Activated B cell treated with CpG ODN at 0.5 μM for 24 hours (primary cell): ENCODE measurements around the gene PPP4C. TPM values are rescaled to one million over a fixed set of nuclear protein-coding genes. Genes with fewer than 3 reads are reported as not detected.
"Not testable (repeated sequence)": the region's sequence is repeated elsewhere in the genome, so short reads cannot be mapped to it uniquely, and the experiment has no call there.

Experiments
- ATAC-seq: fragments of 200-7000 bp; cut with Tn5 transposase; one replicate; pipeline ENCODE4 v1.10.0; 2021; ENCODE audit warnings: low read depth, mild to moderate bottlenecking, moderate library complexity
- CTCF ChIA-PET: fragments of 350-600 bp; sonication (Branson Sonifier 250); formaldehyde crosslinking; loops from one replicate; lab custom pipeline; 2021; ENCODE audit warnings: antibody characterized with exemption; lab: Charles Lee
- POLR2A ChIA-PET: fragments of 350-600 bp; sonication (Branson Sonifier 250); formaldehyde crosslinking; loops from one replicate; lab custom pipeline; 2021; ENCODE audit warnings: antibody characterized with exemption; lab: Charles Lee
- DNase-seq: peaks from one replicate; pipeline ENCODE4 v3.0.0; 2022
- H3K27ac Mint-ChIP-seq: one replicate; pipeline ENCODE4 v1.8.0; 2020; ENCODE audit warnings: mixed read lengths
- H3K27me3 Mint-ChIP-seq: one replicate; pipeline ENCODE4 v1.8.0; 2021; ENCODE audit warnings: mixed read lengths
- H3K36me3 Mint-ChIP-seq: one replicate; pipeline ENCODE4 v1.8.0; 2021; ENCODE audit warnings: low read depth, mixed read lengths
- H3K4me1 Mint-ChIP-seq: one replicate; pipeline ENCODE4 v1.8.0; 2021; ENCODE audit warnings: mixed read lengths
- H3K4me3 Mint-ChIP-seq: one replicate; pipeline ENCODE4 v1.8.0; 2020; ENCODE audit warnings: mild to moderate bottlenecking, mixed read lengths
- H3K9me3 Mint-ChIP-seq: one replicate; pipeline ENCODE4 v1.8.0; 2020; ENCODE audit warnings: mixed read lengths
- intact Hi-C: fragments of 100-400 bp; cut with micrococcal nuclease; formaldehyde crosslinking; loops from one replicate; pipeline ENCODE4 v1.15.1; 2024
- total RNA-seq: library from RNA; stranded (reverse); gene quantifications from 2 replicates; pipeline ENCODE4 v1.2.3, GENCODE V29; 2022
- TF ChIP-seq, protein P1 (sequence below): fragments of 200-600 bp; IDR thresholded peaks from one replicate; pipeline ENCODE4 v1.8.0; 2022; ENCODE audit warnings: antibody characterized with exemption, mild to moderate bottlenecking

Gene PPP4C
- total RNA-seq, 1 donor from 2014 or later = 124 TPM

DNA sequence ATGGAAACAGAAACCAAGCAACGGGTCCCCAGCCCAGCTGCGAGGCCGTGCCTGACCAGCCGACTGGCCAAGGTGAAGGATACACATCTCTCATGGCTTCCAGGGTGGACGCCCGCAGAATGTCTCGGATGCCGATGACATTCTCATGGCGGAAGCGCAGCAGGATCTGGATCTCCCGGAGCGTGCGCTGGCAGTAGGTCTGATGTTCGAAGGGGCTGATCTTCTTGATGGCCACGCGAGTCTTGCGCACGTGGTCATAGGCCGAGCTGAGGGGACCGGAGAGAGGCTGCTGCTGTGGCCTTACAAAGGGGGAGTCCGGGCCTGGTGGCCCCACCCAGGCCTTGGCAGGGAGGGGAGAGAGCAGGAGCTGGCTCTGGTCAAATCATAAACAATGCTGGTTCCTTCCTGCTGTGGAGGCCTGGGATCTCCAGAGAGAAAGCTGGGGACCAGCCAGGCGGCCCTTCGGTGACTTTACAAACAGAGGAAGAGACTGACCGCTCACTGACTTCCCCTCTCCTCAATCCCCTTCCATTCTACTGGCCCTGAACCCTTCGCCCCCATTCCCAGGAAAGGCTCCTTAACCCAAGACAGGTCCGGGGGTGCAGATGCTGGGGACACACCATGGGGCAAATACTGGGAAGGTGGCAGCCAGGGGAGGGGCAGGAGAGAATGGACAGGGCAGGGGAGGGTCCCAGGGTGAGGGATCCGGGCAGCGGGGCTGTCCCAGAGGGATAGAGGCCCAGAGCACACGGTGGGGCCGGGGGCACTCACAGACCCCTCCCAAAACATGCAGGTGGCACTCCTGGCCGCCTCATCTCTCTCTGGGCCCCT is 46.2 kb downstream of the PPP4C start:
- Mint-ChIP-seq H3K9me3 (no peaks in the 10 kb centered on the region), H3K4me3 (peak overlapping the region; percentile 86), H3K27ac (peak overlapping the region; percentile 76), H3K4me1 (peaks cover 22% of the 10 kb centered on the region), H3K27me3 (no peaks in the 10 kb centered on the region), H3K36me3 (peaks cover 21% of the 10 kb centered on the region)
- TF ChIP-seq, protein P1, sequence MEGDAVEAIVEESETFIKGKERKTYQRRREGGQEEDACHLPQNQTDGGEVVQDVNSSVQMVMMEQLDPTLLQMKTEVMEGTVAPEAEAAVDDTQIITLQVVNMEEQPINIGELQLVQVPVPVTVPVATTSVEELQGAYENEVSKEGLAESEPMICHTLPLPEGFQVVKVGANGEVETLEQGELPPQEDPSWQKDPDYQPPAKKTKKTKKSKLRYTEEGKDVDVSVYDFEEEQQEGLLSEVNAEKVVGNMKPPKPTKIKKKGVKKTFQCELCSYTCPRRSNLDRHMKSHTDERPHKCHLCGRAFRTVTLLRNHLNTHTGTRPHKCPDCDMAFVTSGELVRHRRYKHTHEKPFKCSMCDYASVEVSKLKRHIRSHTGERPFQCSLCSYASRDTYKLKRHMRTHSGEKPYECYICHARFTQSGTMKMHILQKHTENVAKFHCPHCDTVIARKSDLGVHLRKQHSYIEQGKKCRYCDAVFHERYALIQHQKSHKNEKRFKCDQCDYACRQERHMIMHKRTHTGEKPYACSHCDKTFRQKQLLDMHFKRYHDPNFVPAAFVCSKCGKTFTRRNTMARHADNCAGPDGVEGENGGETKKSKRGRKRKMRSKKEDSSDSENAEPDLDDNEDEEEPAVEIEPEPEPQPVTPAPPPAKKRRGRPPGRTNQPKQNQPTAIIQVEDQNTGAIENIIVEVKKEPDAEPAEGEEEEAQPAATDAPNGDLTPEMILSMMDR = no peak
- ChIA-PET POLR2A (interaction anchor here (2.6 kb wide), 1 partner anchor 30 kb away, joined by 18 read pairs; the partner anchor contains the start of gene TBX6), CTCF (no interaction called here)
- intact Hi-C loops = loop anchor here (5.0 kb wide), 1 partner anchor 45 kb away; no protein-coding TSS in a partner anchor
- DNase-seq (no peak), ATAC-seq (no peak)

DNA sequence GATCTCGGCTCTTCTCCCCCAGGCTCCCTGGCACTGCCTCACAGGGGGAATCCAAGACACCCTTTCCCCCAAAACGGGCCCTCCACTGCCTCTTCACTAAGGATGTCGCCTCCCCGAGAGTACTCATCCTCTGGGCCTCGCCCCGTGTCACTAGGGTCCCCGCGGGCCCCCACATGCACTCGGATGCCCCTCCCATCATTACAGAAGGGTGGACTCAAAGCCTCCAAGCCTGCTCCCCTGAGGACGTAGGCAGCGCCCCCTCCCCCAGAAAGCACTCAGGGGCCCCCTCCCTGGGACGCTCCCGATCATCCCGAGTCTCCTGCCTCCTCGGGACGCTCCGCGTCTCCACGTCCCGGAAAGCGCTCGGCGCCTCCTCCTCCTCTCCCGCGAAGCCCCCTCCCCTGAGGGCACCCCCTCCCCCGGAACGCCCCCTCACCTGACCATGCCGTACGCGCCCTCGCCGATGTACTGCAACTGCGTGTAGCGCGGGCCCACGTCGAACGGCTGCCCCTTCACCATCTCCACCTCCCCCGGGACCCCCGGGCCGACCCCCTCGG is 46.9 kb downstream of the PPP4C start:
- Mint-ChIP-seq H3K9me3 (no peaks in the 10 kb centered on the region), H3K4me3 (peak overlapping the region; percentile 86), H3K4me1 (peaks cover 22% of the 10 kb centered on the region), H3K36me3 (peaks cover 16% of the 10 kb centered on the region), H3K27ac (peak overlapping the region; percentile 76), H3K27me3 (no peaks in the 10 kb centered on the region)
- TF ChIP-seq, protein P1 = no peak
- DNase-seq (peak; percentile 21), ATAC-seq (peak; percentile 5)
- ChIA-PET POLR2A (interaction anchor here (0.7 to 2.6 kb wide), 8 partner anchors 11 to 63 kb away, joined by 3 to 26 read pairs (median 4); partner anchors contain the start of genes ALDOA, CORO1A and TBX6), CTCF (no interaction called here)
- intact Hi-C loops = loop anchor here (1.0 to 5.0 kb wide), 5 partner anchors 26 to 61 kb away; partner anchors contain the start of genes ALDOA, CORO1A and YPEL3

DNA sequence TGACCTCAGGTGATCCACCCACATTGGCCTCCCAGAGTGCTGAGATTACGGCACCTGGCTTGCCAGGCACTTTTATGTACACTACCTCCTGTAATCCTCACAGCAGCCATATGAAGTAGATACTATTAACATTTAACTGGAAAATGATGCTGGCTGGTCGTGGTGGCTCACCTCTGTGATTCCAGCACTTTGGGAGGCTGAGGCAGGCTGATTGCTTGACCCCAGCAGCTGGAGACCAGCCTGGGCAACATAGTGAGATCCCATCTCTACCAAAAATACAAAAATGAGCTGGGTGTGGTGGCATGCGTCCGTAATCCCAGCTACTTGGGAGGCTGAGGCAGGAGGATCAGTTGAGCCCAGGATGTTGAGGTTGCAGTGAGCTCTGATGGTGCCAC is 49.2 kb downstream of the PPP4C start:
- ATAC-seq = no peak
- intact Hi-C loops = loop anchor here (5.0 kb wide), 1 partner anchor 42 kb away; no protein-coding TSS in a partner anchor
- POLR2A ChIA-PET = interaction anchor here (0.6 to 0.9 kb wide), 2 partner anchors 29 to 60 kb away, joined by 3 read pairs; partner anchors contain the start of gene YPEL3

DNA sequence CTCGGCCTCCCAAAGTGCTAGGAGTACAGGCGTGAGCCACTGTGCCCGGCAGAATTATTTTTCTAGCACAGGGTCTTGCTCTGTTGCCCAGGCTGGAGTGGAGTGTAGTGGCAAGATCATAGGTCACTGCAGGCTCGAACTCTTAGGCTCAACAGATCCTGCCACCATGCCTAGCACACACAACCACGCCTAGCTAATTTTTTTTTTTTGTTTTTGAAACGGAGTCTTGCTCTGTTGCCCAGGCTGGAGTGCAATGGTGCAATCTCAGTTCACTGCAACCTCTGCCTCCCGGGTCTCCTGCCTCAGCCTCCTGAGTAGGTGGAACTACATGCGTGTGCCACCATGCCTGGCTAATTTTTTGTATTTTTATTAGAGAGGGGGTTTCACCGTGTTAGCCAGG is 49.9 kb downstream of the PPP4C start:
- H3K27ac Mint-ChIP-seq, DNase-seq, ATAC-seq, CTCF ChIA-PET, H3K9me3 Mint-ChIP-seq, intact Hi-C loops, H3K4me3 Mint-ChIP-seq, H3K36me3 Mint-ChIP-seq, H3K27me3 Mint-ChIP-seq: not testable (repeated sequence)
- peaks cover 12% of the 10 kb centered on the region for H3K4me1 Mint-ChIP-seq
- POLR2A ChIA-PET = interaction anchor here (0.6 to 0.7 kb wide), 2 partner anchors 34 to 60 kb away, joined by 3 read pairs; partner anchors contain the start of gene TBX6

More for the DNA sequence above, 49.2 kb downstream of the PPP4C start:
- TF ChIP-seq, protein P1 = no peak
- Mint-ChIP-seq H3K4me1 (peaks cover 19% of the 10 kb centered on the region), H3K27me3 (no peaks in the 10 kb centered on the region), H3K4me3 (no peak overlapping the region), H3K9me3 (no peaks in the 10 kb centered on the region), H3K36me3 (peaks cover 4% of the 10 kb centered on the region), H3K27ac (no peak overlapping the region)
- CTCF ChIA-PET = no interaction called here
- no peak for DNase-seq

DNA sequence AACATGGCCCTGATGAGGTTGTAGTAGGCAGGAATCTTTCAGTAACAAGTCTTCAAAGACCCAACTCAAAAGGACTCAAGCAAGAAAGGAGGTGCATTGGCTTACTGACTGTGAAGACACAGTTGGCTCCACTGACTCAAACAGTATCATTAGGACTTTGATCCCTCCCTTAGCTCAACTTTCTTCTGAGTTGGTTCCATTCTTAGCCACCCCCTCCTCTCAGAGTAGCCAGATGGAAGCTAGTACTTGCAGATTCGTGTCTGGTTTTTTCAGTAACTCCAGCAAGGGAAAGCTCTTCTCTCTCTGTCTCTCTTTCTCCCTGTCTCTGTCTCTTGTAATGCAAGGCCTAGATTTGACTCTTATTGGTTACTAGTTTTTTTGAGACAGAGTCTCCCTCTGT is 52.2 kb downstream of the PPP4C start:
- Mint-ChIP-seq H3K27ac (no peak overlapping the region), H3K27me3 (no peaks in the 10 kb centered on the region), H3K36me3 (no peaks in the 10 kb centered on the region), H3K9me3 (no peaks in the 10 kb centered on the region), H3K4me1 (no peaks in the 10 kb centered on the region), H3K4me3 (no peak overlapping the region)
- DNase-seq (no peak), ATAC-seq (no peak)
- intact Hi-C loops = no loop called here
- TF ChIP-seq, protein P1 = no peak
- ChIA-PET CTCF (no interaction called here), POLR2A (no interaction called here)
